Fibroblast of lung (primary cell): ENCODE results near the gene RBBP6.

Source experiments
- EZH2 ChIP-seq: IDR thresholded peaks from 2 replicates; pipeline ENCODE4 v1.5.1; 2012; ENCODE audit warnings: low read length, control low read depth, mild to moderate bottlenecking; ENCODE audit errors: missing control alignments
- TF ChIP-seq, protein P1 (sequence below), 2 donors: IDR thresholded peaks in 1 of 2; conservative IDR thresholded peaks in 1 of 2; 1 replicate in 1 of 2; 2 replicates in 1 of 2; pipeline ENCODE4 v1.5.1; 2011 to 2012; ENCODE audit warnings: low read length in 2 of 2, control low read depth in 1 of 2, inconsistent platforms in 1 of 2, low read depth in 1 of 2, mild to moderate bottlenecking in 1 of 2

DNA sequence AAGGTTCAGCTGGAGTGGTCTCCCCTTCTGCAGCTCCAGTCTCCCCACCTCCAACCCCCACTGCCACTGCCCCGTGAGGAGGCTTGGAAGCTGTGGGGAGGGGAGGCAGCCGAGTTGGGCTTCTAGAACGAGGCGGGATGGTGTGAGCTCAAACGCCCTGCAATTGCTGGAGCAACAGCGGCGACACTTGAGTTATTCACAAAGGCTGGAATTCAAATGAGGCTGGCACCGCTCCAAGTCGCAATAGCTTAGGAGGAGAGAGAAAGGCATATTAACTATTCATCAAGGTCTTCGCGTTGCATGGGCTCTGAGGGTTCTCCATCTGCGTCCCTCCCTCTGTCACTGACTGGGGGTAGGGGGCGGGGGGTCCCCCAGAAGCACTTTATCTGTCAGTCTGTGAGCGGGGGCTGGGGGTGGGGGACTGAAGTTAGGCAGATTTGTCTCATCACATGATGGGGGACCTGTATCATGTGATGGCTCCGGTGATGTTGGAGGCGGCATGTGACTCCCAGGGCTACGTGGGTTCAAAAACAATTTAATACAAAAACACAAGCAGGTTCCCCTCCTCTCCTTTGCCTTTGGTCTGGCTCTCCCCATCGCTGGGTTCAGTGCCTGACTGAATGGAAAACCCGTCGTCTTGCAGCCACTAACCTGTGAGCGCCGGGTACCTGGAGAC, 70.5 kb downstream of the RBBP6 start:
- TF ChIP-seq, protein P1, sequence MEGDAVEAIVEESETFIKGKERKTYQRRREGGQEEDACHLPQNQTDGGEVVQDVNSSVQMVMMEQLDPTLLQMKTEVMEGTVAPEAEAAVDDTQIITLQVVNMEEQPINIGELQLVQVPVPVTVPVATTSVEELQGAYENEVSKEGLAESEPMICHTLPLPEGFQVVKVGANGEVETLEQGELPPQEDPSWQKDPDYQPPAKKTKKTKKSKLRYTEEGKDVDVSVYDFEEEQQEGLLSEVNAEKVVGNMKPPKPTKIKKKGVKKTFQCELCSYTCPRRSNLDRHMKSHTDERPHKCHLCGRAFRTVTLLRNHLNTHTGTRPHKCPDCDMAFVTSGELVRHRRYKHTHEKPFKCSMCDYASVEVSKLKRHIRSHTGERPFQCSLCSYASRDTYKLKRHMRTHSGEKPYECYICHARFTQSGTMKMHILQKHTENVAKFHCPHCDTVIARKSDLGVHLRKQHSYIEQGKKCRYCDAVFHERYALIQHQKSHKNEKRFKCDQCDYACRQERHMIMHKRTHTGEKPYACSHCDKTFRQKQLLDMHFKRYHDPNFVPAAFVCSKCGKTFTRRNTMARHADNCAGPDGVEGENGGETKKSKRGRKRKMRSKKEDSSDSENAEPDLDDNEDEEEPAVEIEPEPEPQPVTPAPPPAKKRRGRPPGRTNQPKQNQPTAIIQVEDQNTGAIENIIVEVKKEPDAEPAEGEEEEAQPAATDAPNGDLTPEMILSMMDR (conservative IDR thresholded peaks at IDR 0.05 in 1 of 2, IDR thresholded peaks at IDR 0.05 in 1 of 2; ENCODE audit: low read depth in 1 of 2, low read length in 2 of 2), result no peak
- TF ChIP-seq EZH2, result peak; percentile 60
